ENCODE measurements around the gene AUTS2. TPM values are rescaled to one million over a fixed set of nuclear protein-coding genes. Genes with fewer than 3 reads are reported as not detected.
A peak's percentile ranks its signal among the peaks of the same experiment; 100 is the strongest.

Gene AUTS2
- total and polyA plus RNA-seq, 7 experiments from 2014 or later, result 0.40 to 31.7 (median 4.2) TPM

- Mint-ChIP-seq H3K27me3 (peaks cover 0 to 3% (median 0%) of the 10 kb centered on the region in 5 donors), H3K4me1 (peaks cover 0 to 11% (median 0%) of the 10 kb centered on the region in 7 donors), H3K27ac (peak overlapping the region in 1 of 9 donors; percentile 43), H3K9me3 (no peaks in the 10 kb centered on the region), H3K36me3 (no peaks in the 10 kb centered on the region), H3K4me3 (no peak overlapping the region)
- DNase-seq (no peak), ATAC-seq (no peak)
- no peaks in the 10 kb centered on the region for H3K27me3 ChIP-seq (ENCODE audit: control insufficient read depth in 2 of 2, insufficient read depth in 2 of 2, low read length in 2 of 2)
- no peak overlapping the region for H3K27ac ChIP-seq (ENCODE audit: low read depth, low read length)
- no peaks in the 10 kb centered on the region for H3K36me3 ChIP-seq (ENCODE audit: control insufficient read depth in 2 of 3, insufficient read depth in 3 of 3, low read length in 3 of 3)
- H3K4me3 ChIP-seq (ENCODE audit: low read length), result no peak overlapping the region
- intact Hi-C loops (cut with micrococcal nuclease), result no loop called here
- ChIA-PET CTCF (no interaction called here), POLR2A (no interaction called here)
- H3K4me1 ChIP-seq (ENCODE audit: control insufficient read depth in 2 of 2, insufficient read depth in 2 of 2, low read length in 2 of 2), result no peaks in the 10 kb centered on the region
- no peaks in the 10 kb centered on the region for H3K9me3 ChIP-seq (ENCODE audit: control insufficient read depth in 2 of 3, low read length in 3 of 3)
Measured at GRCh38 chr7:69653806-69654205, 55.5 kb downstream of the AUTS2 start.

- ChIA-PET POLR2A (no interaction called here), CTCF (no interaction called here)
- Mint-ChIP-seq H3K36me3 (no peaks in the 10 kb centered on the region), H3K4me3 (no peak overlapping the region), H3K27ac (no peak overlapping the region), H3K9me3 (no peaks in the 10 kb centered on the region), H3K27me3 (peaks cover 0 to 3% (median 0%) of the 10 kb centered on the region in 5 donors), H3K4me1 (peaks cover 0 to 11% (median 0%) of the 10 kb centered on the region in 7 donors)
- no peaks in the 10 kb centered on the region for H3K4me1 ChIP-seq (ENCODE audit: control insufficient read depth in 2 of 2, insufficient read depth in 2 of 2, low read length in 2 of 2)
- no peak for DNase-seq
- ATAC-seq, result peak; percentile 60
- H3K36me3 ChIP-seq (ENCODE audit: control insufficient read depth in 2 of 3, insufficient read depth in 3 of 3, low read length in 3 of 3), result no peaks in the 10 kb centered on the region
- intact Hi-C loops (cut with micrococcal nuclease), result no loop called here
- no peaks in the 10 kb centered on the region for H3K9me3 ChIP-seq (ENCODE audit: control insufficient read depth in 2 of 3, low read length in 3 of 3)
- H3K4me3 ChIP-seq (ENCODE audit: low read length), result no peak overlapping the region
- no peak overlapping the region for H3K27ac ChIP-seq (ENCODE audit: low read depth, low read length)
- no peaks in the 10 kb centered on the region for H3K27me3 ChIP-seq (ENCODE audit: control insufficient read depth in 2 of 2, insufficient read depth in 2 of 2, low read length in 2 of 2)
Measured at GRCh38 chr7:69654381-69654780, 56.1 kb downstream of the AUTS2 start.

GRCh38 chr7:69654849-69655707 is 56.8 kb downstream of the AUTS2 start:
- DNase-seq (no peak), ATAC-seq (no peak)
- peaks cover 0 to 11% (median 0%) of the 10 kb centered on the region in 7 donors for H3K4me1 Mint-ChIP-seq
- H3K27me3 ChIP-seq (ENCODE audit: control insufficient read depth in 2 of 2, insufficient read depth in 2 of 2, low read length in 2 of 2), result no peaks in the 10 kb centered on the region
- no peaks in the 10 kb centered on the region for H3K27me3 Mint-ChIP-seq
- ChIA-PET POLR2A (no interaction called here), CTCF (no interaction called here)
- no peak overlapping the region for H3K4me3 Mint-ChIP-seq
- H3K9me3 ChIP-seq (ENCODE audit: control insufficient read depth in 2 of 3, low read length in 3 of 3), result no peaks in the 10 kb centered on the region
- intact Hi-C loops (cut with micrococcal nuclease), result no loop called here
- no peak overlapping the region for H3K27ac ChIP-seq (ENCODE audit: low read depth, low read length)
- no peaks in the 10 kb centered on the region for H3K36me3 ChIP-seq (ENCODE audit: control insufficient read depth in 2 of 3, insufficient read depth in 3 of 3, low read length in 3 of 3)
- peaks cover 0 to 2% (median 0%) of the 10 kb centered on the region in 11 donors for H3K9me3 Mint-ChIP-seq
- H3K27ac Mint-ChIP-seq, result no peak overlapping the region
- H3K4me1 ChIP-seq (ENCODE audit: control insufficient read depth in 2 of 2, insufficient read depth in 2 of 2, low read length in 2 of 2), result no peaks in the 10 kb centered on the region
- H3K4me3 ChIP-seq (ENCODE audit: low read length), result no peak overlapping the region
- no peaks in the 10 kb centered on the region for H3K36me3 Mint-ChIP-seq

GRCh38 chr7:69656077-69656476 is 57.8 kb downstream of the AUTS2 start:
- ChIA-PET CTCF (no interaction called here), POLR2A (no interaction called here)
- H3K9me3 ChIP-seq (ENCODE audit: control insufficient read depth in 2 of 3, low read length in 3 of 3), result no peaks in the 10 kb centered on the region
- H3K36me3 Mint-ChIP-seq, result no peaks in the 10 kb centered on the region
- no peak overlapping the region for H3K27ac Mint-ChIP-seq
- DNase-seq (no peak), ATAC-seq (no peak)
- intact Hi-C loops (cut with micrococcal nuclease), result no loop called here
- no peaks in the 10 kb centered on the region for H3K27me3 ChIP-seq (ENCODE audit: control insufficient read depth in 2 of 2, insufficient read depth in 2 of 2, low read length in 2 of 2)
- H3K4me3 ChIP-seq (ENCODE audit: low read length), result no peak overlapping the region
- H3K4me3 Mint-ChIP-seq, result no peak overlapping the region
- peaks cover 0 to 2% (median 0%) of the 10 kb centered on the region in 11 donors for H3K9me3 Mint-ChIP-seq
- H3K27ac ChIP-seq (ENCODE audit: low read depth, low read length), result no peak overlapping the region
- no peaks in the 10 kb centered on the region for H3K27me3 Mint-ChIP-seq
- peaks cover 0 to 6% (median 0%) of the 10 kb centered on the region in 7 donors for H3K4me1 Mint-ChIP-seq
- H3K36me3 ChIP-seq (ENCODE audit: control insufficient read depth in 2 of 3, insufficient read depth in 3 of 3, low read length in 3 of 3), result no peaks in the 10 kb centered on the region
- no peaks in the 10 kb centered on the region for H3K4me1 ChIP-seq (ENCODE audit: control insufficient read depth in 2 of 2, insufficient read depth in 2 of 2, low read length in 2 of 2)

GRCh38 chr7:69656890-69657289 is 58.6 kb downstream of the AUTS2 start:
- H3K36me3 Mint-ChIP-seq, result no peaks in the 10 kb centered on the region
- no peak for ATAC-seq
- no peaks in the 10 kb centered on the region for H3K9me3 ChIP-seq (ENCODE audit: control insufficient read depth in 2 of 3, low read length in 3 of 3)
- no peak overlapping the region for H3K27ac ChIP-seq (ENCODE audit: low read depth, low read length)
- no peak overlapping the region for H3K27ac Mint-ChIP-seq
- H3K27me3 Mint-ChIP-seq, result no peaks in the 10 kb centered on the region
- no peaks in the 10 kb centered on the region for H3K4me1 ChIP-seq (ENCODE audit: control insufficient read depth in 2 of 2, insufficient read depth in 2 of 2, low read length in 2 of 2)
- no peak overlapping the region for H3K4me3 ChIP-seq (ENCODE audit: low read length)
- H3K36me3 ChIP-seq (ENCODE audit: control insufficient read depth in 2 of 3, insufficient read depth in 3 of 3, low read length in 3 of 3), result no peaks in the 10 kb centered on the region
- CTCF ChIA-PET, result no interaction called here
- POLR2A ChIA-PET, result no interaction called here
- intact Hi-C loops (cut with micrococcal nuclease), result no loop called here
- no peak overlapping the region for H3K4me3 Mint-ChIP-seq
- H3K4me1 Mint-ChIP-seq, result no peaks in the 10 kb centered on the region
- H3K9me3 Mint-ChIP-seq, result peaks cover 0 to 2% (median 0%) of the 10 kb centered on the region in 11 donors
- H3K27me3 ChIP-seq (ENCODE audit: control insufficient read depth in 2 of 2, insufficient read depth in 2 of 2, low read length in 2 of 2), result no peaks in the 10 kb centered on the region
- no peak for DNase-seq

GRCh38 chr7:69657331-69657730 is 59.1 kb downstream of the AUTS2 start:
- Histone ChIP-seq H3K27ac (ENCODE audit: low read depth, low read length) (no peak overlapping the region), H3K4me3 (ENCODE audit: low read length) (no peak overlapping the region), H3K27me3 (ENCODE audit: control insufficient read depth in 2 of 2, insufficient read depth in 2 of 2, low read length in 2 of 2) (no peaks in the 10 kb centered on the region), H3K9me3 (ENCODE audit: control insufficient read depth in 2 of 3, low read length in 3 of 3) (no peaks in the 10 kb centered on the region), H3K36me3 (ENCODE audit: control insufficient read depth in 2 of 3, insufficient read depth in 3 of 3, low read length in 3 of 3) (no peaks in the 10 kb centered on the region), H3K4me1 (ENCODE audit: control insufficient read depth in 2 of 2, insufficient read depth in 2 of 2, low read length in 2 of 2) (no peaks in the 10 kb centered on the region)
- ATAC-seq, result no peak
- DNase-seq, result no peak
- Mint-ChIP-seq H3K27ac (no peak overlapping the region), H3K27me3 (no peaks in the 10 kb centered on the region), H3K4me3 (no peak overlapping the region), H3K4me1 (no peaks in the 10 kb centered on the region), H3K9me3 (peaks cover 0 to 2% (median 0%) of the 10 kb centered on the region in 11 donors), H3K36me3 (no peaks in the 10 kb centered on the region)
- intact Hi-C loops (cut with micrococcal nuclease), result no loop called here
- CTCF ChIA-PET, result no interaction called here
- POLR2A ChIA-PET, result no interaction called here

GRCh38 chr7:69657985-69658384 is 59.7 kb downstream of the AUTS2 start:
- Histone ChIP-seq H3K4me1 (ENCODE audit: control insufficient read depth in 2 of 2, insufficient read depth in 2 of 2, low read length in 2 of 2) (no peaks in the 10 kb centered on the region), H3K27me3 (ENCODE audit: control insufficient read depth in 2 of 2, insufficient read depth in 2 of 2, low read length in 2 of 2) (no peaks in the 10 kb centered on the region), H3K36me3 (ENCODE audit: control insufficient read depth in 2 of 3, insufficient read depth in 3 of 3, low read length in 3 of 3) (no peaks in the 10 kb centered on the region), H3K4me3 (ENCODE audit: low read length) (no peak overlapping the region), H3K27ac (ENCODE audit: low read depth, low read length) (no peak overlapping the region), H3K9me3 (ENCODE audit: control insufficient read depth in 2 of 3, low read length in 3 of 3) (no peaks in the 10 kb centered on the region)
- H3K9me3 Mint-ChIP-seq, result peaks cover 0 to 2% (median 0%) of the 10 kb centered on the region in 11 donors
- H3K4me3 Mint-ChIP-seq, result no peak overlapping the region
- DNase-seq (no peak), ATAC-seq (no peak)
- POLR2A ChIA-PET, result no interaction called here
- H3K27ac Mint-ChIP-seq, result no peak overlapping the region
- H3K27me3 Mint-ChIP-seq, result no peaks in the 10 kb centered on the region
- H3K4me1 Mint-ChIP-seq, result no peaks in the 10 kb centered on the region
- intact Hi-C loops (cut with micrococcal nuclease), result no loop called here
- no peaks in the 10 kb centered on the region for H3K36me3 Mint-ChIP-seq
- CTCF ChIA-PET, result no interaction called here

All from naive thymus-derived CD4-positive, alpha-beta T cell (primary cell).